Stimulated activated CD8-positive, alpha-beta memory T cell treated with anti-CD3 and anti-CD28 coated beads, Interleukin-2, amount 100 ng/mL, for 1 hour (primary cell): ENCODE measurements around the gene PDCD2L.
"Not testable (repeated sequence)": the region's sequence is repeated elsewhere in the genome, so short reads cannot be mapped to it uniquely, and the experiment has no call there.

Source experiments
- DNase-seq, 2 donors: peaks; one replicate each; pipeline ENCODE4 v3.0.0-alpha.2; 2020; ENCODE audit warnings: low read depth in 2 of 2

PDCD2L gene

DNA sequence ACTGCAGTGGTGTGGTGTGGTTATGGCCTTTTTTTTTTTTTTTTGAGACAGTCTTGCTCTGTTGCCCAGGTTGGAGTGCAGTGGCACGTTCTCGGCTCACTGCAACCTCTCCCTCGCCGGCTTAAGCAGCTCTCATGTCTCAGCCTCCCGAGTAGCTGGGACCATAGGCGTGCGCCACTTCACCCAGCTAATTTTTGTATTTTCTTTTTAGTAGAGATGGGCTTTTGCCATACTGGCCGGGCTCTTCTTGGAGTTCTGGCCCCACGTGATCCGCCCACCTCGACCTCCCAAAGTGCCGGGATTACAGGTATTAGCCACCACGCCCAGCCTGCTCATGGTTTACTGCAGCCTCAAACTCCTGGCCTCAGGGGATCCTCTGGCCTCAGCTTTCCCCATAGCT, 7.0 kb downstream of the PDCD2L start:
- no peak for DNase-seq

DNA sequence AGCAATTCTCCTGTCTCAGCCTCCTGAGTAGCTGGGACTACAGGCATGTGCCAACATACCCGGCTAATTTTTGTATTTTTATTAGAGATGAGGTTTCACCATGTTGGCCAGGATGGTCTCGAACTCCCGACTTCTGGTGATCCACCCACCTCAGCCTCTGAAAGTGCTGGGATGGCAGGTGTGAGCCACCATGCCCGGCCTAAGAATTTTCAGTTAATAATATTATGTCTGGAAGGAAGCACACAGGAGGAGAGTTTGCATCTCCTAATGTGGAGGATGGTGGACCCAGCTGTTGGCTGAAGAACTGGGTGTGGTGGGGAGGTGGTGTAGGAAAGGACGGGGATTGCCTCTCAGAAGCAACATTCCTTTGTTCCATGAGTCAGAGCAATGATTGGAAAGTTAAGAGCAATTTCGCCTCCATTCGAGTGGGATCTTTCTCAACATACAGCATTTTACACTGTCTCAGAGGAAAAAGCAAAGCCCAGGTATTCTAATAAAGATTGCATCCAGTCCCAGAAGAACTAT, 11.9 kb downstream of the PDCD2L start:
- DNase-seq, result no peak

DNA sequence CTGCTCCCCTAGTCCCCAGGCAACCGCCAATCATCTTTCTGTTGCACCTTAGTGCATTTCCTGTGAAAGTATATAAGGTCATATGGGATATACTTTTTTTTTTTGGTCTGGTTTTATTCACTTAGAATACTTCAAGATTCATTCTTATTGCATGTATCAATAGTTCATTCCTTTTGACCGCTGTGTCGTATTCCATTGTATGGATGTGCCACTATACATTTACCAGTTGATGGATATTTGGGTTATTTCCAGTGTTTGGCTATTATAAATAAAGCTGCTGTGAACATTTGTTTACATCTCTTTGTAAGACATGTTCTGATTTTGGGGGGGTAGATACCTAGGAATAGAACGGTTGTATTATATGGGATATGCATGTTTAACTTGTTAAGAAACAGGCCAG, 14.1 kb downstream of the PDCD2L start:
- DNase-seq, result no peak

DNA sequence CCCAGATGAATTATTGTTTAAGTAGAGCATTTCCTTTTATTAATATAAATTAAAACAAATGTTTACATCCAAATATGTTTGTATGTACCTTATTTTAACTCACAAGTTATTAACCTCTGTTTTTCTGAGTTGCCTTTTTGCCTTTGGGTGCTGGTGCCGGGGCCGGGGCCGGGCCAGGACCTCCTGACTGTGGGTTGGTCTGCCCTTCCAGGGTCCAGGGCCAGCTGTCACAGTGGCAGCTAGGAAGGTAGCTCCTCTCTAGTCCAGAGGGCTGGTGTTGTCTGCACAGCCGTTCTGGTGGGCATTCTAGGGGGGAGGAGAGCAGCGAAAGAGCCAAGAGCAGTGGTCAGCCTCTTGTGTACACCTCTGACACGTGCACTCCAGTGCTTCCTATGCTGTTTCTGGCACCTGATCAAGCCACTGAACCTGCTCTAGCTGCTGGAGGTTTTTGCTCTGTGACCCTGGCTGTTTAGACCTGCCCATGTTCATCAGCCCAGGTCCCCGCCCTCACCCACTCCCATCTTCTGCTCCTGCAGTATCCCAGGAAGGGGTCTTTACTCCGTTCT, 22.0 kb downstream of the PDCD2L start:
- DNase-seq, result no peak

DNA sequence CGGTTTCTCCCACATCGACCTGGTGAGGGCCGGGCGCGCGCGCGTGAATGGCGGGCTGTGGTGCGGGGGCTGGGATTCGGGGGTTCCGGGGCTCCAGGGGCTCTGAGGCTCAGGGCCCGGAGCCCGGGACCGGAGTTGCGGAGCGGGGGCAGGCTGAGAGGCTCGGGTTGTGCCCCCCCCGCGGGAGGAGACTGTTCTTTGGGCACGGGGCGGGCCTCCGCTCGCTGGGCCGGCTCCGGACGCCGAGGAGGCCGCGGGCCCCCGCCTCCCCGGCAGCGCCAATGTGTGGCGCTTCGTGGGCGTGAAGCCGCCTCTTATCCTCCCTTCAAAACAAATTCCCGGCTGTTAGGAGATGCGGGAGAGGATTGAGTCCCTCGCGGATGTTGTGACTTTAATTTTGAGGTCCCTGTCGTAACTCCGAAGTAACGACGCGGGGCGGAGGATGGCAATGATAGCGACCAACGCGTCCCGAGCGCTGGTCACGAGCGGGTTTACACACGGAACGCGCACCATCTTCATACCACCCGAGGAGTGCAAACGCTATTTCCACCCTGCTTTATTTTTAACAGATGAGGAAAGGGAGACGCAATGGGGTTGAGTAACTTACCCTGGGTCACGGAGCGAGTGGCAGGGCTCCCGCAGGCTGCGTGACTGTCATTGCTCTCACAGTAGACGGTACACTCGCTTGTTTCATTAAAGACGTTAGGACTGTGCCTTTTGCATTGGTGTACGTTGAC, 24.5 kb downstream of the PDCD2L start:
- DNase-seq, result peak in 1 of 2 donors; percentile 11

DNA sequence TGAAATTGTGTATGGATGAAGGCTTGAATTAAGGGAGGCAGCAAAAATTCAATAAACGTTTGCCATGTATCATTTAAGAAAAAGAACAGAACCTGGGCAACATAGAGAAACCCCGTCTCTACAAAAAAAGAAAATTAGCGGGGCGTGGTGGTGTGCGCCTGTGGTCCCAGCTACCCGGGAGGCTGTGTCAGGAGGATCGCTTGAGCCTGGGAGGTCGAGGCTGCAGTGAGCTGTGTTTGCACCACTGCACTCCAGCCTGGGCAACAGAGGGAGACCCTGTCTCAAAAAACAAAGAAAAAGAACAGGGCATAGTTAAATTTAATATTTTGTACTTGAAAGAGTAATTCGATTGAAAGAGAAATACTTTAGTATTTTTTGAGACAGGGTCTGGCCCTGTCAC, 25.4 kb downstream of the PDCD2L start:
- DNase-seq, result no peak

DNA sequence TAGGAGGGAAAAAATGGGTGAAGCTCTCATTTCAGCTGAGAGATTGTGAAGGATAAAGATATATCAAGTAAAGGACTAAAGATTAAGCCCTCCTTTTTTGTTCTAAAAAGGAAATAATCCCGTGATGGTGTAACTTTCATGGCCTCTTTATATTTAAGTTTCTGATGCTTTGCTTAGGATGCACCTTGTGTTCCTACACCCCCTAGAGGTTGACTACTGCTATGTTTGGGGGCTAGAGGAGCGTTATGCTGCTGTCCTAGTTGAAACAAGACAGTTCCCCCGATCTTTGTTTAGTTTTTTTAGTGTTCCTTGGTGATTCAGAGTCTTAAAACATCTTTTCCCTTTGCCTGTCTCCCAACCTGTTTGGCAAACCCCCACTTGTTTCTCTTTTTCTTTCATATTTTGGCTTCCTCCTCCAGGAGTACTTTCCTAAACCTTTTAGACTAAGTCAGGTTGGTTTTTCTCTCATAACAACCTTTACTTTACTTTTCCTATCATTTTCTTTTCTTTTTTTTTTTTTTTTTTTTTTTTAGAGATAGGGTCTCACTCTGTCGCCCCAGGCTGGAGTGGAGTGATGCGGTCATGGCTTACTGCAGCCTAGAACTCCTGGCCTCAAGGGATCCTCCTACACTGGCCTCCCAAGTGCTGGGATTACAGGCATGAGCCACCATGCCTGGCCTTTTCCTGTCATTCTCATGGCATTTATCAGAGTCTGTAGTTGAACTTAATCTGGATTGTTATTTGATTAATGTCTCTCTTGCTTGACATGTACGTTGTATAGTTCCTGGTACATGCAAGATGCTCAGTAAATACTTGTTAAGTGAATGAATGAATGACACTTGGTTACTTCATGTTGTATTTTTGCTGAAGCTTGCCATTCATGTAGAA, 26.8 kb downstream of the PDCD2L start:
- peak in 1 of 2 donors; percentile 10 for DNase-seq

DNA sequence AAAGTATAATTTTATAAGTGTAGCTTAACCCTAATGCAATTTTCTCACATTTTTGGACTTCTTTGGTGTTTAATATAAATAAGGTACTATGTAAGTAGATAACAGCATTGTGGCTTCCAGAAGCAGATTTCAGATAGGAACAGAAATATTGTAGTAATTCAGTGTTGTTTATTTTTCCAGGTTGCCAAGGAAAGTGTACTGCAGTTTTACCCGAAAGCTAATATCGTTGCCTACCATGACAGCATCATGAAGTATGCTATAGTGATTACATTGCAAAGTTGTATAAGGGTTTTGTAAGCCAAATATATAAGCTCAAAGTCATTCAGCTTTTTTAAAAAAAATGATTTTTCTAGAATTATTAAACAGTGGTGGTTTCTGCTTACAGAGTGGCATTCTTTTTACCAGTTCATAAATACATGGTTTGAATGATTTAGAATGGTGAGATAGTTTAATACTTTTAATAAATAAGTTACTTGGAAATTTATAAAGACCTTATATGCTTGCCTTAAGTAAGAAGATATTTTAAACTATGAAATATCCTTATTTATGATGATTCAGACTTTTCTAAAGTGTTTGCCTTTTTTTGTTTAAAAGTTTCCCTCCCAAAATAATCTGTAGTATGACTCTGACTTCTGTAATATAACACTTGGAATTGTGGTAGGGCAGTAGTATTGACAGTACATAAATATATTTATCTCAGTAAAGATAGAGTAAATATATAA, 27.6 kb downstream of the PDCD2L start:
- no peak for DNase-seq

DNA sequence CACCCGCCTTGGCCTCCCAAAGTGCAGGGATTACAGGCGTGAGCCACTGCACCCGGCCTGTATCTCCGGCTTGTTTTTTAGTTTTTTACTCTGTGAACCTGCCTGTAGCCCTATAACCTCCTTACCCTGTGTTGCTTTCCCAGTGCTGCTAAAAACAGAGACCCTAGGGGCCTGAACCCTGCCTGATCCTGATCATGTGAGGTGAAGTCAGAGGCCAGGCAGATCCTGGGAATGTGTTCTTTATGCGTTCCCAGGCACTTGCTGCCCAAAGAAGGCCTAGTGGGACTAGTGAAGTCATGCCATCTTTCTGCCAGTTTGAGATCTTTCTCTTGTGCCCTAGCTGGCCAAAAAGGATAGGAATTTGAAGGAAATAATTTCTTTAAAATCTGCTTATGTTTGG, 28.6 kb downstream of the PDCD2L start:
- no peak for DNase-seq

DNA sequence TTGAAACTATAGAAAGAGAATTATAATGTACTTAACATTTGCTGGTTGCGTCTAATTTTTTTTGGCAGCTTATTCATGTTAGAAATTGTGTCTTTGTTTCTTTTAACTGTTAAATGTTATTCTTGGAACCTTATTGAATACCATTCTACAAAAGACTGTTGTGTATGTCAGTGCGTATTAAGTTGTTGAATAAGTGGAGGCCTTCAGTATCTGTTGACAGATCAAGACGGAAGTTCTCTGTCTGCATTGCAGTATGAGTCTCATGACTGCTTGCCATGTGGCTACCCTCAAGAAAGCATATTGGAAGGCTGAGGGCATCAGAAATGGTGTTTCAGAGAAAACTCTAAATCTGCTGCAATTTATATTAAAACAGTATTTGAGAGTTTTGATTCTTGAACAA, 32.5 kb downstream of the PDCD2L start:
- no peak for DNase-seq

DNA sequence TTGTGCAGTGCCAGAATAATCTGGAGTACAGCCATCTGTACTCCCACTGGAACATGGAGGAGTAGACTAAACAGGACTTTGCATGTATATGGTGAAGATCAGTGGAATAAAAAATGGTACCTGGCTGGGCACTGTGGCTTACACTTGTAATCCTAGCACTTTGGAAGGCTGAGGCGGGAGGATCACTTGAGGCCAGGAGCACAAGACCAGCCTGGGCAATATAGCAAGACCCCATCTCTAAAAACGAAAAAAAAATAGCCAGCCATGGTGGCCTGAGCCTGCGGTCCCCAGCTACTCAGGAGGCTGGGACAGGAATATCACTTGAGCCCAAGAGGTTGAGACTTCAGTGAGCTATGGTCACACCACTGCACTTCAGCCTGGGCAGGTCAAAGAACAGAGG, 44.0 kb downstream of the PDCD2L start:
- DNase-seq, result no peak

DNA sequence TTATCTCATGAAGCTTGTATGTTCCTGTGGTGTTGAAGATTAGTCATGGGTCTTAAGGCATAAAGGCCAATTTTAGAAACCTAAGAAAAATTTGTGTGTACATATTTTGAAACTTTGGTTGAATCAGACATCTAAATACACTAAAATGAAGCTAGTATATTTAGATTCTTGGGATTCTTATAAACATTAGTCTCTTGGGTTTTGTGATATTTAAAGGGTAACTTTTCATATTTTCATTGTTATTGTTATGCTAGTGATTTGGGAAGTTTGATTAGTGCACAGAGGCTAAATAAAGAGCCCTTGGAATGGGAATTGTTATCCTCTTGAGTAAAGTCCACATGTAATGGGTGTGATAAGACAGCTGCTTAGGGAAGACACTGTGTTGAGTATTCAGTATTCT, 48.5 kb downstream of the PDCD2L start:
- no peak for DNase-seq

DNA sequence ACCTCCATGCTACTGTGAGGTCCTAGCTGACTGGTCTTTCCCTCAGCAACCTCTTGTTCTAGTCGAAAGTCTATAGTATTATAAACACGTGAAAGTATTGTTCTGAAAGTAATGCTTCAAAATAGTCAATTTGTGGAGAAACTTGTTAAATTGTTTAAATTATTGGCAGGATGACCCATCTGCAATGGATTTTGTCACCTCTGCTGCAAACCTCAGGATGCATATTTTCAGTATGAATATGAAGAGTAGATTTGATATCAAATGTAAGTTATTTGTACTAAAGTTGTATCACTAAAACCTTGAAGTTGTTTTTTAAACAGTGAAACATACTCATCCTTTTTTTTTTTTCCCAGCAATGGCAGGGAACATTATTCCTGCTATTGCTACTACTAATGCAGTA, 49.9 kb downstream of the PDCD2L start:
- DNase-seq, result no peak

DNA sequence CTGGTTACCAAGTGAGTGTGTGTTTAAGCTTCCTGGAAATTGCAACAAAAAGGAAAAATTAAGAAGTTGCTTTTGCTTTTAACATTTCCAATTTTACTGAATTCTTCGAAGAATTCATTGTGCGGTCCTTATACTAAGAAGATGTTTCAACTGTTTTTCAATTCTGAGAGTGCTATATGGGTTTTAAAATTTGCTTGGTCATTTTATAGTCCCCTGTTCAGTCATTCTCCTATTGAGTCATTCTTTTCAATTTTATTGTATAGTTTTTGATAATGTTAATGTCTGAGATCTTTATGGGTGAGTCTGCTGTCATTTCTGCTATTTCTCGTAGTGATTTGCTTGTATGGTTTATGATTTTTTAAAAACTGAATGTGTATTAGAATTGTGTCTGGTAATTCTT, 50.5 kb downstream of the PDCD2L start:
- no peak for DNase-seq

DNA sequence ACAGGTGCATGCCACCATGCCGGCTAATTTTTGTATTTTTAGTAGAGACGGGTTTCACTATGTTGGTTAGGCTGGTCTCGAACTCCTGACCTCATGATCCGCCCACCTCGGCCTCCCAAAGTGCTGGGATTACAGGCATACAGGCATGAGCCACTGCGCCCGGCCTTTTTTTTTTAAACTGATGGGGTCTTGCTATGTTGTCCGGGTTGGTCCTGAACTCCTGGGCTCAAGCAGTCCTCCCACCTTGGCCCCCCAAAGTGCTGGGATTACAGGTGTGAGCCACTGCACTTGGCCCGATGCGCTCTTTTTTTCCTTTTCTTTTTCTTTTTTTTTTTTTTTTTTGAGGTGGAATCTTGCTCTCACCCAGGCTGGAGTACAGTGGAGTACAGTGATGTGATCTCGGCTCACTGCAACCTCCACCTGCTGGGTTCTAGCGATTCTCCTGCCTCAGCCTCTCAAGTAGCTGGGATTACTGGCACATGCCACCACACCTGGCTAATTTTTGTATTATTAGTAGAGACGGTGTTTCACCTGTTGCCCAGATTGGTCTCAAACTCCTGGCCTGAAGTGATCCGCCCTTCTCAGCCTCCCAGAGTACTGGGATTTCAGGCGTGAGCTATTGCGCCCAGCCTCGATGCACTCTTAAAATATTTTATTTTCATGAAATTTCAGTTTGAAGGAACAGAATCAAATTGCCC, 51.7 kb downstream of the PDCD2L start:
- DNase-seq, result not testable (repeated sequence)

DNA sequence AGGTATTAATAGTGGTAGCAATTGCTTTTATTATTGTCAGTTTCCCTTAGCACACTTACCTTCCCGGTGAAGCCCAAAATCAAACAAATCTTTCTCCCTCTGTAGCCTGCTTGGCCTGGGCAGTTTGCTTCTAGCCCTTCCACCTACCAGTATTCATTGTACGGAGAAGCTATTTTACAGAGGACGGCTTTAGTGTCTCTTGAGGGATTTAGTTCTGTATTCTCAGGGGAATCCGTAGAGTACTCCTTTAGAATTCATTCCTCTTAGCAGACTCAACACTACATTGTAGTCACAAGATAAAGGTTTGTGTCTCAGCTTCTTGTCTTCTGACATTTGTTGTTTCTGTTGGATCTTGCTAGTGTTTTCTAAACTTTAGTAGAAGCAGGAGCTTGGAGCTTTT, 53.2 kb downstream of the PDCD2L start:
- DNase-seq, result no peak

DNA sequence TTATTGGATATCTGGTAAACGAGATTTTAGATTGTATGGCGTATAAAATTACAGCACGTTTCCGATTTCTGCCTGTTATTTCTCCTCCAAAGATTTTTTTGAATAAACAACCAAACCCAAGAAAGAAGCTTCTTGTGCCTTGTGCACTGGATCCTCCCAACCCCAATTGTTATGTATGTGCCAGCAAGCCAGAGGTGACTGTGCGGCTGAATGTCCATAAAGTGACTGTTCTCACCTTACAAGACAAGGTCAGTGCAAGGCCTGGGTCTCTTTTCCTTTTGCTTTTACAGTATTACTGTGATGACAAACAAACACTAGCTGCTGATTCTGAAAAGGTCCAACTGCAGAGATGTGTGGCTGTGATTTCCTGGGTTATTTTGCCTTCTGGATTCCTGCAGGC, 54.5 kb downstream of the PDCD2L start:
- DNase-seq, result no peak

DNA sequence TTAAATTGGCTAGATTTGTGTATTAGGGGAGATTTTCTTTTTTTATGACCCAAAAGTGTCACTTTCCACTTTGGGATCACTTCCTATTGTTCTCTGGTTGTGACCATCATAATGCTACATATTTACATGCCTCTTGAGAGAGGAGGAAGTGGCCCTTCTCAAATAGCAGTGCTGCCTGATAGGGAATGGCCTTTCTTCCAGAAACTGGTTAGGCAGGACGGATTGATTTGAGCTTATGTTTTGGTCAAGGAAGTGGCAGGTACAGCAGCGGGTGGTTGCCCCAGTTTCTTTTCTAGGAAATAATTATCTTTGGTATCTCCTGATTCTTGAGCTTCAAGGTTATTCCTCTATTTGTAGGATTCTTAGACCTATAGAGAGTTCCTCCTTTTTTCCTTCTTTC, 55.4 kb downstream of the PDCD2L start:
- DNase-seq, result no peak

DNA sequence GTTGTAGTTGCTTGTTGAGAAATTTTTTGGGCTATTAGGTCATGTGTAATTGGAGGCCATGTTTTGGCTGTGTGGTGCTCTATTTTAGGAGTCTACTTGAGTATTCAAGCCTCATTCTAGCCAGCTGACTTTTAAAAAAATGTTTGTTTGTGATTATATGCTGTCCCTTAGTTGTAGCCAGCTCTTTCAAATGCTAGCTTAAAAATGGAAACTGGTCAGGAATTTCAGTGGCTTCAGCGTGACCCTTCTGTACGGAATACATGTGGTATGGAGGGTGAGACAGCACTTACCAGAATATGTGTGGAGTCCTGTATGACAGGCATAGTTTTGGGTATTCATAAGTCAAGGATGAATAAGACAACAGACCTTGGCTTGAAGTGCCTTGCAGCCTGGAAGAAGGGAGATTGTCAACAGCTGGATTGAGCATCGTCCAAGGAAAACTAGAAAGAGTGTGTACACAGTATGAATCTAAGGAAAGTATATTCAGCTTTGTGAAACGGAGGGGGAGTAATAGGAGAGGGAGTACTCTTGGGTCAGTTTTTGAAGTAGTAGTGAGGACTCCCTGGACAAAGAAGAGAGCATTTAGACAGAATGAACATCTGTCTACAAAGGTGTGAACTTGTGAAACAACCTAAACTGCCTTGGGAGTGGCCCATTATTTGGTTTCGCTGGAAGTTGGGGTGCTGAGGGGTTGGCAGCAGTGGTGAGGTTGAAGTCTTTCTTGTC, 57.3 kb downstream of the PDCD2L start:
- no peak for DNase-seq

DNA sequence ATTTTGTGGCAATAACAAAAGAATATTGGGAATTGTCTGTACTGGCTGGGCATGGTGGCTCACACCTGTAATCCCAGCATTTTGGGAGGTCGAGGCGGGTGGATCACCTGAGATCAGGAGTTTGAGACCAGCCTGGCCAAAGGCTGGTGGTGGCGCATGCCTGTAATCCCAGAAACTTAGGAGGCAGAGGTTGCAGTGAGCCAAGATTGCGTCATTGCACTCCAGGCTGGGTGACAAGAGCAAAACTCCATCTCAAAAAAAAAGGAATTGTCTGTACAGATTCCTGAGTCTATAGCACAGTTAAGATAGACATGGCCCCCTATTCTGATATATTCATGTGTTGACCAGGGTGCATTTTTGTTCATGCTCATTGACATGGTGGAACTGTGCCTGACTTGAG, 60.6 kb downstream of the PDCD2L start:
- DNase-seq, result not testable (repeated sequence)

DNA sequence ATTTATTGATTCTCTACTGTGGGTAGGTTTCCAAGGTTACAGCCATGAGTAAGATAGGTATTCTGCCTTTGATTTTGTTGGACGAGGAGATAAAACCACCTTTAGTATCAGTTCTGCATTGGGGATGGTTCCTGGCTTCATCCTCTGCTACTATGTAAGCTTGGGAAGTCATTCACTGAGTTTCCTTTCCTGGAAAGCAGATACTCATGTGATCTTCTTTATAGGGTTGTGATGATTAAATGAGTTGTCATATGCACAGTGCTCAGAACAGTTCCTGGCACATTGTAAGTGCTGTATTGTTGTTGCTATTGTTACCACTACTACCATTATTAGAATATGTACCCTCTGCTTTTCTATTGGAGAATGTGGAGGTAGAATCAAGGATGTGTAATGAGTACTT, 64.2 kb downstream of the PDCD2L start:
- no peak for DNase-seq
